Stimulated activated CD8-positive, alpha-beta memory T cell treated with anti-CD3 and anti-CD28 coated beads, Interleukin-12 subunit alpha, Interleukin-12 subunit beta, amount 100 ng/mL, for 24 hours (primary cell): ENCODE data around the gene ALG5.

Experiments used
- DNase-seq: peaks from one replicate; pipeline ENCODE4 v3.0.0-alpha.2; 2020; ENCODE audit errors: extremely low read depth

ALG5 gene

DNA sequence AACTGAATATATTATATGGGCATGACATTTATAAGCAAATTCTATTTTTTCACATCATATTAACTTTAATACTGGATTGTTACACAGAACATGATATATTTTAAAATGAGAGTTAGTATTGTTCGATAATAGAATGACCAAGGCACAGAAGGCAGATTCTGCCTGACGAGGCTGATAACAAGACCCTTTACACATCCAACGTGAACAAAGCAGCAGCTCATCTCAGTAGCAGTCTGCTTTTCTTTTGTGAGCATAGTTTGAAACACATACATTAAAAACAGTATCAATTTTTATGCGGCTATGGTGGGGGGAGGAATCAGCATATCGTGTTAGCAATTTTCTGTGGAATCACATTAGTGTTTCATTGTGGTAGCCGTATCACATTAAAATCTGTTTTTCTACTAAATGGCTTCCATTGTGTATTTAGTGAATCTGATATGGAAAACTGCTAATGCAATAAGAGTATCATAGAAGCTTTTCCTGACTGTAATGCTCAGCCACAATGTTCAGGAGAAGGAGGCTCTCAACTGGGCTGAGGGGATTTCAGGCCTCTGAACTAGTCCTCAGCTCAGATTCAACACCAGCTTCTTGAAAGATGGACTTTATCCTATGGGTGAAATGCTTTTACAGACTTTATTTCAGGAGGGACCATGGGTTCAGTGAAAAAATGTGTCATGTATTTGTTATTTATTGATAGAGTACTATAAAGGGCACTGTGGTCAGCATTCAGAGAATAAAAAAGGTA lies 83.1 kb downstream of the ALG5 start:
- DNase-seq = no peak

DNA sequence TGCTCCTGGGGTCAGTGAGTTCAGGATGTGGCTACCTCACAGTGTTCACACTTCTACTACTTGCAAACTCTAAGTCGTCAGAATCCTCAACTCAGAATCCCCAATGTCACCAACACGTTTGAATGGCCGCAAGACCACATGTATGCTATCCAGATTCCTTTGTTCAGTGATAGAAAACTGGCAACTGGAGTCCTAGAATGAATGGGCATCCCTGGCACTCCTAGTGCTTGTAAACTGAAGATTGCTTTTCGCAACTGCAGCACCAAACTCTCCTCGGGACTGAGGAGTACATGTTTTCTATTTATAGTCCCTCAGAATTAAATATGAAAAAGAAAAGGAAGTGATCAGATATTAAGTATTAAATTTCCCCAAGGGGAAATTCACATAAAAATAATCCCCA lies 84.0 kb downstream of the ALG5 start:
- DNase-seq = no peak

DNA sequence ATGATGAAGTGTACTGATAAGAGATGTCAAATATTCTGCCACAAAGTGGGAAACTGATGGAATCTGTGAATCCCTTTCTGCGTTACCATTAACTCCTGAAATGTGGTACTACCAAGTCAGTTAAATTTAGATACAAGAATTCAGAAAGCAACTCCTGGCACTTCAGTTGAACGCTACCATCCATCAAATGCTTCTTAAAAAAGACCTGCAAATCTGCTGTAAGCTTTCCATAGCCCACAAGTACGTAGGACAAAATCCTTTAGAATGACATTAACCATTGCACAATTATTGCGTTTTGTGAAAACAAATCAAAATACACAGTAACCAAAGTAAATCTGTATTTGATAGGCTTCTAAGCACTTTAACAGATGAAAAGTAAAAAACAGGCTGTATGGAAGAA lies 84.5 kb downstream of the ALG5 start:
- no peak for DNase-seq

- no peak for DNase-seq
Measured at GRCh38 chr13:36913463-36913862, 85.7 kb downstream of the ALG5 start.

- no peak for DNase-seq
Measured at GRCh38 chr13:36912973-36913372, 86.2 kb downstream of the ALG5 start.

GRCh38 chr13:36912369-36912768 lies 86.8 kb downstream of the ALG5 start:
- no peak for DNase-seq

DNA sequence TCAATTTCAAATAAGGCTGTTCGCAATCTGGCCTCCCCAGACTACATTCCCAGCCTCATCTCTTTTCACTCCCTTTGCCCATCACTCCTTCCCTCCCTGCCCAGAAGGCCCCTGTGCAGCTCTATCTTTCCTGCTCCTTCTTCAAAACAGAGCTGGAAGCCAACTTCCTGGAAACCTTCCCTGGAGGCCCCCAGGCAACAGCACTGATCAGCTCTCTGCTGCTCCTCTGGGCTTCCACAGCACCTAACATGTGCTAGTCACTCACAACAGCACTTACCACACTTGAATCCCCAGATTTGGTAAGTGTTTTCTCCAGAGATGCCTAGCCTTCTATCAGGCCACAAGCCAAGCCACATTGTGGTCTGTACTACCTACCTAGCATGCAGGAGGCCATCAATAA lies 88.6 kb downstream of the ALG5 start:
- DNase-seq = no peak

DNA sequence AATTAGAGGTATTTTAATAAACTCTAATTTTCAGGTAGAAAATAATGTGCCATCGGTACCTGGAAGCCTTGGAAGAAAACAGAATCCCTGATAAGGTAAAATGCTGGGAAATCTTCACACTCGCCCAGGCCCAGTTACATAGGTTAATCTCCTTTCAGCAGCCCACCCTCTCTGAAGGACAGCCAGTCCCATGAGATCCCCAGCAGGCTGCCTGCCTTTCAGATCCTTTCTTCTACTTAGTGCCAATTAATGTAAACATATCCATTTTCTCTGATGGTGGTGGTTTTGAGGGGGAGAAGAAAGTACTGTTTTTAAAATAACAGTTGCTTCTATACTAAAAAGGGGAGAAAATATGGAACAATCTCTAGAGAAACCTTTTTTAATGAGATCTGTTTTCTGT lies 91.3 kb downstream of the ALG5 start:
- no peak for DNase-seq

DNA sequence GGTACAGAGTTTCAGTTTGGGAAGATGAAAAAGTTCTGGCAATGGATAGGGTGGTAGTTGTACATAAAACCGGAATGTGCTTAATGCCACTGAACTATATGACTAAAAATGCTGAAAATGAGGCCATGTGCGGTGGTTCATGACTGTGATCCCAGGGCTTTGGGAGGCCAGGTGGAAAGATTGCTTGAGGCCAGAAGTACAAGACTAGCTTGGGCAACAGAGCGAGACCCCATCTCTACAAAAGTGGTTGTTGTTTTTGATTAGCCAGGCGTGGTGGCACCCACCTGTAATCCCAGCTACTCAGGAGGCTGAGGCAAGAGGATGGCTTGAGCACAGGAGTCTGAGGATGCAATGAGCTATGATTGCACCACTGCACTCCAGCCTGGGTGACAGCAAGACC lies 91.9 kb downstream of the ALG5 start:
- DNase-seq = no peak

DNA sequence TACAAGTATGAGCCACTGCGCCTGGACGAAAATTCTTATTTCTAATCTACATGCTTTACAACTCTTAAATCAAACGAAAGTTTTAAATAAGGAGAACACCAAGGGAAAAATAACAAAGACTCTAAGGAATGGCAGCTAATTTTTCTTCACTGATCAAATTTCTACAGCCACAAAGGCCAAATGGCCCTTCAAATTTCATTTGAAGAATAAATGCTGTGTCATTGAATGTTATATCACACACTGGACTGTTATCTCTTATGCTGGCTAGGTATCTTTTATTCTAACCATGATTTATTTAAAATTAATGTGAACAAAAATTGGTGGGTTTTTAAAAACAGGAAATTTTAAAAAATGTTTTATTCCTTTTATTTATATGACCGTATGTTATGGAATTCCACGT lies 93.2 kb downstream of the ALG5 start:
- no peak for DNase-seq

DNA sequence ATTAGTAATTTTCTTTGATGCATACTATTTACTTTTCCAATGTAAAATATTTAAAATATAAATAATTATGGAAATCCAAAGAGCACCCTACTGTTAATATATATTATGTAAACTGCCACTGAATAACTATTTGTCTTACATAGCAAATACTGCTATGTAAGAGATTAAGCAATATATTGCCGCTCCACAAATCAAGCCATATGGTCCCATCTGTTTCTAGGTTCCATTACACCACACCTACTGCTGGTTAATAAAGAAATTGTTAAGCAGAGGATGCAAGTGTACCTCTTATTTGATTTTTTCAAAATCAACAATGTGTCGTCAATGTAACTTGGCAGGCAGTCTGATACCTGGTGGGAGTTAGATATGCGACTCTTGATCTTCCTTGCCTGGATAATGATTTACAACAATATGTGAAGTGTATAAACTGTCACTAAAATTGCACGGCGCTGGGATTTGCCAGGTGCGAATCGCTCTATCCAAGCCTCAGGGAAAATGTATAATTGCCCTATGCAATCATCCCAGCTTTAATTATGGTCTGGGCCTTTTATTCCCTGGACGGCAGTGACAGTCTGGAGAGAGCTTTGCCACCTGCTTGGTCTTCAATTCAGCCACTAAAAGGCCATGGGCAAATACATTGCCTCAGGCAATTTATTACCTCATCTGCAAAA lies 95.1 kb downstream of the ALG5 start:
- DNase-seq = no peak
